Cerebellar cortex (tissue), 1 donor: ENCODE results near the gene GSTM5.
"Not testable (repeated sequence)": the region's sequence is repeated elsewhere in the genome, so short reads cannot be mapped to it uniquely, and the experiment has no call there.

Source experiments
- DNase-seq: peaks from one replicate; pipeline ENCODE4 v3.0.0-alpha.2; 2015; ENCODE audit warnings: low spot score

Gene GSTM5

DNA sequence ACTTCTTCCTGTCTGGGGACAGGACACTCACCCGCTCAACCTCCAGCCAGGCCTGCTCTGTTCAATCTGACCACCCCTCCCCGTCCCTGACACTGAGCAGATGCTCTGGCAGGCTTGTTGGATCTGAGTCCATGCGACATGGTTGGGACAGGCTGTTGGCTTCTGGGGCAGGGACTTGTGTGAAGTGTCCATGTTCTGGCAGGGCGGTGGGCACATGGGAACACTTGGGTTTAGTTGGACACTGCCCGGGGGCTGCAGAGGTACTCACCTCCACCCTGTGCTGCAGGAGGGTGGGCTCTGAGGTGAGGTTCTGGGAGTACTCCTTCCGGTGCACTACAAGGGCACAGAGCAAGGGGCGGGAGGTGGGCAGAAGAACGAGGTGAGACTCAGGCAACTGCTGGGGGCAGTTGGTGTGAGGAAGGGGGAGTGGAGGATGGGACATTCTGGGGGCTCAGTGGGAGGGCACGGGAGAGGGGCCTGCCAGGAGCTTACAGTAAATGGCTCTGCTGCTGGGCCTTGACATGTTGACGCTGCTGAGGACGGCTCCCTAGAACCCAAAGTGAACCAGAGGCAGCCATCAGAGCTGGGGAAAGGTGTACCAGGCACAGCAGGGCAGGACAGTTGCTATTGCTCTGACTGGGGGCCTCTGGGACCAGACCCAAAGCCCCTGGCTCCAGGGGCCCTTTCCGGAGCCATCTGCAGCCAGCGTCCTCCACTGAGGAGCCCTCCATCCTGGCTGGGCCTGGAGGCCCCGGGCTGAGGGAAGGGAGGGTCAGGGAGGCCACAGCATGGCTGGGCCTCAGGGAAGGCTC is 49.4 kb downstream of the GSTM5 start:
- peak; percentile 92 for DNase-seq

DNA sequence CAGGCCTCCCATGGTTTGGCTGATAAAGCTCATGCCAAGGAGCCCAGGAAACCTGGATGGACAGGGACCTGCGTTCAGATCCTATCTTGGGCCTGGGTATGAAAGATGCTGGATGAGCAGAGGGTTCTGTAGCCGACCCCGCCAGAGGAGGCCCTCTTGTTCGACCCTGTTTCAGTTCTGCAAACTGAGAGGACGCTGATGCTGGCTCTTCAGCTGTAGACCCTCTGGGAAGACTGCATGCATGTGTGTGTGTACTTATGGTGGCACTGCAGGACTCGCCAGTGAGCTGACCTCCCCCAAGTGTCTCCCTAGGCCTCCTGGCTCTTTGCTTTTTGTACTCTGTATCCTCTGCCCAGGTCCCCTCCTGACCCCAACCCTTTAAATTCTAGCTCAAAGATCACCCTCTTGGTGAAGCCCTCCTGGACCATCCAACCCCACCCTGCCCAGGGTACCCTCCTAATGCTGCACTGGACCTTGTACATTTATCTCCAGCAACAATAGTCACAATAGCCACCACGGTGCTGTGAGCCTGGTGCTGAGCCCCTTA is 50.1 kb downstream of the GSTM5 start:
- no peak for DNase-seq

DNA sequence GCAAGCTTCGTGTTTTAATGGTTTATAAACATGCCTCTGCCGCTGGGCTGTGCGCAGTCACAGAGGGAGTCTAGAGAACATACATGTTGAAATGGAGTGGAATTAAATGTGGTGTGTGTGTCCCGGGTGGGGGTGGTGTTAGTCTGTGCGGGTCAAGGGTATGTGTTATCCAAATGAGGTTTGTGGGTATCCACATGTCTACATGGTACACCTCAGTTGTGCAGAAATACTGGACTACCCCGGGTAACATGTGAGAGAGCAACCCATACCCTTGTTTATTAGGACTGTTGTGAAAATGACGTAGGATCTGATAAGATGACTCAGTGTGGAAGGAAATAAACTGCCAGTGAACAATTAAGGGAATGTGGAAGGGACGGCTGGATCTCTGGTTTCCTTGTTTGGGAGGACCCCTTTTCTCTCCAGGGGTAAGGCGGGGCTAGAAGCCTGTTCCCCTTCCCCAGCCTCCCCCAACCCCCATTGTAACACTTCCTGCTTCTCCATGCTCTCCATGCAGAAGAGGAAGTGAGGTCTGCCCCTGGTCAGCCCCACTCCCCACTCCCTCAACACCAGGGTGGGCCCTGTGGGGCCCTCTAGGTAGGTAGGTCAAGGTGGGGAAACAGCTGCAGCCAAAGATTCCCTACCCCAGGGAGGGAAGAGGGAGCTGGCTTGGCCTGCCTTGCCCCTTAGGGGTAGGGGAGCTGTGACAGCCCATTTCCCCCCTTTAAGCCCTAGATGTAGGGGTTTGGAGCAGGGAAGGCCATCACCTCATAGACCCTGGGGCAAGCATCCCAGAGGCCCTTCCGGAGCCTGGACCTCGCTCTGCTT is 51.0 kb downstream of the GSTM5 start:
- no peak for DNase-seq

DNA sequence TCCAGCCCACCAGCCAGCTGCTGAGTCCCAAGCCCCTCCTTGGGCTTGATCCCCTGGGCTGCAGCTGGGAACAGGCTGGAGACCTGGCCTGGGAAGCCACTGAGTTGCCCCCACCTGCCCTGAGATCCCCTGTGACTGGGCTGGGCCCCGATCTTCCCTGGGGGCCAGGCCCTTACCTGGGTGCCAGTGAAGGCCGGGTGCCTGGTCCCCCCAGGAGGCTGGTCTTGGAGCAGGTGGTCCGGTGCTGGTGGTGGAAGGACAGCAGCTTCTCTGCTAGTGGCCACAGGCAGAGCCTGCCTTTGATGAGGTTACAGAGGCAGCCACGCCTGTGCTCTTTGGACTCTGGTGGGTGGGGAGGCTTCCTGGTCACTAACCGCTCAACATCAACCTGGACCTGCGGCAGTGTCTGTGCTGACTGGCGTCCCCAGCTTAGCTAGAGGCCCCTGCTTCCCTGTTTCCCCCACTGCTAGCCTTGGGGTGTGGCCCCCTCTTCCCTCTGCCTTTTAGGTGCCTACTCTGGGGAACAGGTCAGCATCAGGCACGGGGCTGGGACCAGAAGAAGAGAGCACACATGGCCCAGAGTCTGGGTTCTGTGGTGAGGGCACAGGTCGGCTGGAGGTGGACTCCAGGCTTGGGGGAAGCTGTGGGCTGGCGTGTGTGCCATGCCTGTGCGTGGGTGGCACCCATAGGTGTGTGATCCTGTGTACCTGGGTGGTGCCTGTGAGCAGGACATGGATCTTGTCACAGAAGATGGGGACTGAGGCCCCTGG is 51.8 kb downstream of the GSTM5 start, which contains the start of gene EPS8L3:
EPS8L3 (minus strand) TSS at position 278 of the 770 bp plus-strand sequence. CDS start 2,174 bp downstream, outside the sequence.
- DNase-seq: no peak

DNA sequence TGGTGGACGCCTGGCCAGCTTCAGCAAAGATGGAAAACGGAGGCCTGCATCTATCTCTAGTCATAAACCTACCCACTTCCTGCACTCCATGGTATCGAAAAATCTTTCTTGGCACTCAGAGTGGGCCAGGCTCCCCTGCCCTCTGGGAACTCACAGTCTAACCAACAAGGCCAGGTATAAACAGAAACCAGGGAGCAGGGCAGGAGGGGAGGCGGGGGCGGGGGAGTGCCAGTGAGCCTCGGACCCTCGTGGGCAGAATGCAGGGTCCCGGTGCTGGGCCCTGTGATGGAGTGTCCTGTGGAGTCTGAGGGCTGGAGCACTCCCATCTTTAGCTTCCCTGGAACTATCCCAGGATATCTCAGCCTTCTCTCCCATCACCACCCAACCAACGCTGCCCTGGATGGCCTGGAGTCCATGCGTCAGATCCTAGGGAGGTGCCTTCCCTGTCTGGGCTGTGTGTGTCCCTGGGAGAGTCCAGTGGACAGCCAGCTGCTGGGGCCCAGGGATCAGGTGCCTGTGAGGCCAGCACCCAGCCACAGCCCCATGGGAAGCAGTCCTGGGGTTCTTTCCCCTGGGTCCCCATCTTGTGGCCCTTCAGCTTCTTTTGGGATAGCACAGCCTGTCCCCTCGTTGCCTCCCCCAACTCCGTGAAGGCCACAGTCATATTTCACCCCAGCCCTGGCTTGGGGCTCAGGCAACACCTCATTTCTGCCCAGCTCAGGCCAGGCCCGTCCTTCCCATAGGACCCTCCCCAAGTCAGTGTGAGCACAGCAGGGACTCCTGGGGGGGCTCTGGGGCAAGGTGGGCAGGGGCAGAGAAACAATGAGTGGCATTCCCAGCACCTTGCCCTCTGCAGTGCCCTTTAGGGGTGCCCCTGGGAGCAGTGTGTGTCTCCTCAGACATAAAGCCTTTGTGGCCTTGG is 52.8 kb downstream of the GSTM5 start:
- DNase-seq: no peak

DNA sequence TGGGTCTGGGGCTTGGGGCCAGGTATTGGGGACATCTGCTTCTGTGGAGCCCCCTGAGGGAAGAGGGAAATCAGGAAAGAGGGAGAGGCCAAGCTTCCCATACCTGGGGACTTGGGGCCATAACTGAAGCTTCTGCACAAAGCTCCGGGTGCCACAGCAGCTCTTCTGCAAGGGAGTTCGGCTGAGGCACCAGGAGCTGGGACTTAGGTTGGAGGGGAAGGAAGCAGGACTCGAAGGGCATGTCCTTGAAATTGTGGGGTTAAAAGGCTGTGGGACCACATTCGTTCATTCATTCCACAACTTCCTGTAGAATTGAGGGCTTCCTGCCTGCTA is 53.4 kb downstream of the GSTM5 start:
- DNase-seq: no peak

- DNase-seq: no peak
Observed at GRCh38 chr1:109765896-109766615, 54.0 kb downstream of the GSTM5 start.

- not testable (repeated sequence) for DNase-seq
Observed at GRCh38 chr1:109766991-109767636, 55.1 kb downstream of the GSTM5 start.
